Measurements from ENCODE around the gene ATOSA.

The ATOSA gene

DNA sequence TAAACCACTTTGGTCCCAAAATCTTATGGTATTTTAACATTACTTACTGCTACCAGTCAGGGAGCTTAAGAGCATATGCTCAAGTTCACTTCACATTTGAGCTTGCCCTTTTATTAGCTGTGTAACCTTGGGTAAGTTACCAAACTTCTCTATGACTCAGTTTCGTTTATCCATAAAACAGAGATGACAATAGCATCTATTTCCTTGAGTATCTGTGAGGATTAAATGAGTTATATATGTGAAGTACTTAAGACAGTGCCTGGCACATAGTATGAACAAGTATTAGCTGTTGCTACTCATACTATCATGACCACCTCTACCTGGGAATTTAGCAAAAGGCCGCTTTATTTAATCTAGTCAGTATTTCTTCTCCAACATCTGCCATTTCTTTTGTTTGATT, 5.9 kb downstream of the ATOSA start:
- in situ Hi-C loops (cut with HindIII; ENCODE audit: low sequenced_read_pairs) = no loop called here
- DNase-seq (ENCODE audit: low read depth) = no peak
- no peak overlapping the region for H3K4me3 ChIP-seq (ENCODE audit: low read depth, low read length)
- no peak for TF ChIP-seq CTCF (IDR thresholded peaks at IDR 0.05; ENCODE audit: low read depth, low read length, missing control alignments)

GRCh38 chr15:52672661-52673060, 6.5 kb downstream of the ATOSA start:
- no peak for DNase-seq (ENCODE audit: low read depth)
- no peak overlapping the region for H3K4me3 ChIP-seq (ENCODE audit: low read depth, low read length)
- TF ChIP-seq CTCF (IDR thresholded peaks at IDR 0.05; ENCODE audit: low read depth, low read length, missing control alignments) = no peak
- in situ Hi-C loops (cut with HindIII; ENCODE audit: low sequenced_read_pairs) = no loop called here

DNA sequence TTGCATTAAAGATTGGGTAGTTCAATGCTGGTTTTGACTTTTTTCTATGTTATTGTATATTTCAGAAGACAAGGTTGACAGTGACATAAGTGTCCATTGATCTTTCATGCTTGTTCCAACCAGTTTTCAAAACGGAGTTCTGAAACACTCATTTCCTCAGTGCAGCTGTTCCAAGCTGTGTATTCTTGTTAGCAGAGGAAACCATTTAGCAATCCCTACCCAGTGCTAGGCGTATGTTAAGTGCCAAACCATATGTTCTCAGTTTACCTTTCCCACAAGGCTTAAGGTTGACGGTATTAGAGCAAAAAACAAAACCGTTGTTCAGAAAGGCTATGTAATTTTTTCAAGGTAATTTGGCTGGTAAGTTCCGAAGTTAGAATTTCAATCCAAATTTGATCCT, 9.1 kb downstream of the ATOSA start:
- no peak for DNase-seq (ENCODE audit: low read depth)
- TF ChIP-seq CTCF (IDR thresholded peaks at IDR 0.05; ENCODE audit: low read depth, low read length, missing control alignments) = no peak
- H3K4me3 ChIP-seq (ENCODE audit: low read depth, low read length) = no peak overlapping the region
- in situ Hi-C loops (cut with HindIII; ENCODE audit: low sequenced_read_pairs) = no loop called here

- DNase-seq (ENCODE audit: low read depth) = no peak
- in situ Hi-C loops (cut with HindIII; ENCODE audit: low sequenced_read_pairs) = no loop called here
- no peak for TF ChIP-seq CTCF (IDR thresholded peaks at IDR 0.05; ENCODE audit: low read depth, low read length, missing control alignments)
- H3K4me3 ChIP-seq (ENCODE audit: low read depth, low read length) = no peak overlapping the region
Measured at GRCh38 chr15:52668133-52668532, 11.1 kb downstream of the ATOSA start.

DNA sequence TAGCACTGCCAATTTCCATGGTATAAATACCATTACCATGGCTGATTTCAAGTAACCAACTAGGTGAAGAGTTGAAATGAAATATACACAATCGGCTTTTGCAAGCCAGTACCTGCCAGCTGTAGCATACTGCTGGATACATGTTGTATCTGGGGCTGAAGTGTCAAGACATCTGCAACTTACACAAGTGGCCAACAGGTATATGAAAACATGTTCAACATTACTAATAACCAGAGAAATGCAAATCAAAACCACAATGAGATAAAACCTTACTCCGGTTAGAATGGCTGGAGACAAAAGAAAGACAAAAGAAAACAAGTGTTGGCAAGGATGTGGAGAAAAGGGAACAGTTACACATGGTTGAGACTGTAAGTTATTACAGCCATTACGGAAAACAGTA, 11.6 kb downstream of the ATOSA start:
- no peak overlapping the region for H3K4me3 ChIP-seq (ENCODE audit: low read depth, low read length)
- no peak for DNase-seq (ENCODE audit: low read depth)
- in situ Hi-C loops (cut with HindIII; ENCODE audit: low sequenced_read_pairs) = no loop called here
- TF ChIP-seq CTCF (IDR thresholded peaks at IDR 0.05; ENCODE audit: low read depth, low read length, missing control alignments) = no peak

DNA sequence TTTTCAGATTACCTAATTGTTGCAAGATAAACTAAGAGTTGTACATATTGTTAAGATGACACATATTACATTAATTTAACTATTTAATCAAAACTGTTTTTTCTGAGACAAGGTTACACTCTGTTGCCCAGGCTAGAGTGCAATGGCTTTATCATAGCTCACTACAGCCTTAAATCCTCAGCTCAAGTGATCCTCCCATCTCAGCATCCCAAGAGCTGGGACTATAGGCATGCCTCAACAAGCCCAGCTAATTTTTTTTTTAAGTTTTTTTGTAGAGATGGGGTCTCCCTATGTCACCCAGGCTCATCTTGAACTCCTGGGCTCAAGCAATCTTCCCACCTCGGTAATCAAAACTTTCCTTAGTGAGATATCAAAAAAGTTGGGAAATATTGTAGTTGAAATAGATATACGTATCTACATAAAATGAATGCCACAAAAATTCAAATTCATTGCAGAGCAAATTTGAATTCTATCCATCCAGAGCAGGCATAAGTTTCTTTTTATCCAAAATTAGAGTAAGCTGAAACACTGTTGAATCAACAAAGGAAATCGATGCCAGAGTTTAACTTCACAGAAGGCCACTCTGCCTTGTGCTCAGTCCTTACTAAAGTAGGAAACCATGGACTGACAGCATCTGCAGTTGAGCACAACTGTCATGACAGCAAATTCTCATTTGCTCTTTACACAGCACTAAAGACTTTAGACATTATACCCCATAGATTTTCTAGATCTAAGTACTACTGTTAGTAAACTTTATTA, 15.5 kb downstream of the ATOSA start:
- H3K4me3 ChIP-seq (ENCODE audit: low read depth, low read length) = no peak overlapping the region
- no peak for DNase-seq (ENCODE audit: low read depth)
- TF ChIP-seq CTCF (IDR thresholded peaks at IDR 0.05; ENCODE audit: low read depth, low read length, missing control alignments) = no peak
- in situ Hi-C loops (cut with HindIII; ENCODE audit: low sequenced_read_pairs) = no loop called here
